ENCODE results near the gene PYGO1.

DNA sequence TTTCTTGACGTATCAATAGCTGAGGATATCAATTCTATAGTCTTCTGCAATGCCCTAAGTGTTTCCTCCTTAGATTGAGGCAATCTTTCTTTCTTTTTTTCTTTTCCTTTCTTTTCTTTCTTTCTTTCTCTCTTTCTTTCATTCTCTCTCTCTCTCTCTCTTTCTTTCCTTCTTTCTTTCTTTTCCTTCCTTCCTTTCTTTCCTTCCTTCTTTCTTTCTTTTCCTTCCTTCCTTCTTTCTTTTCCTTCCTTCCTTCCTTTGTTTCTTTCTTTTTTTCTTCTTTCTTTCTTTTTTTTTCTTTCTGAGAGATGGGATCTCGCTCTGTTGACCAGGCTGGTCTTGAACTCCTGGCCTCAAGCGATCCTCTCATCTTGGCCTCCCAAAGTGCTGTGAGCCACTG is 70.1 kb downstream of the PYGO1 start:
- TF ChIP-seq CTCF (IDR thresholded peaks at IDR 0.05): no peak
- TF ChIP-seq POLR2A (IDR thresholded peaks at IDR 0.05): no peak

All from adrenal gland (tissue), 5 donors.